ENCODE data around the gene ARL9. TPM values are rescaled to one million over a fixed set of nuclear protein-coding genes. Genes with fewer than 3 reads are reported as not detected.

Gene ARL9
- total and polyA plus RNA-seq, 9 of the 15 experiments (the other 6 are each of a cell fraction or from before 2014, with no cell fraction given): 0.10 to 0.15 (median 0.11) TPM; not detected in 6

- TF ChIP-seq ZNF511 (CRISPR knock-in tag; IDR thresholded peaks at IDR 0.05) (peak; percentile 72), ZNF586 (CRISPR knock-in tag; conservative IDR thresholded peaks at IDR 0.05) (no peak), RHOXF2B (CRISPR knock-in tag; conservative IDR thresholded peaks at IDR 0.05) (no peak), TCFL5 (CRISPR knock-in tag; conservative IDR thresholded peaks at IDR 0.05) (no peak), ZNF766 (CRISPR knock-in tag; conservative IDR thresholded peaks at IDR 0.05) (no peak), KLF6 (CRISPR knock-in tag; IDR thresholded peaks at IDR 0.05; ENCODE audit: borderline replicate concordance) (no peak), RBM17 (IDR thresholded peaks at IDR 0.05; ENCODE audit: borderline replicate concordance, low read depth, low read length) (no peak), SAFB2 (IDR thresholded peaks at IDR 0.05; ENCODE audit: borderline replicate concordance, low read depth, low read length, severe bottlenecking) (no peak), KLF13 (tag; IDR thresholded peaks at IDR 0.05; ENCODE audit: borderline replicate concordance, low read depth) (no peak), ZNF354B (CRISPR knock-in tag; IDR thresholded peaks at IDR 0.05) (no peak), FOXJ3 (CRISPR knock-in tag; IDR thresholded peaks at IDR 0.05) (no peak), MLLT1 (IDR thresholded peaks at IDR 0.05) (no peak), TRIM28 (IDR thresholded peaks at IDR 0.05) (0 out of 2 replicates have a peak, but pooled peaks have one; percentile 21), RBM25 (IDR thresholded peaks at IDR 0.05; ENCODE audit: low read depth, low read length, severe bottlenecking) (peak; percentile 85), NKRF (IDR thresholded peaks at IDR 0.05; ENCODE audit: borderline replicate concordance) (peak; percentile 31; the same call in 1 of the 2 replicates), ESRRA (IDR thresholded peaks at IDR 0.05; ENCODE audit: borderline replicate concordance, low read depth) (no peak), NR2C1 (IDR thresholded peaks at IDR 0.05) (peak; percentile 68), NR2C1 (tag; IDR thresholded peaks at IDR 0.05) (peak; percentile 77)
- TF ChIP-seq, protein P1, sequence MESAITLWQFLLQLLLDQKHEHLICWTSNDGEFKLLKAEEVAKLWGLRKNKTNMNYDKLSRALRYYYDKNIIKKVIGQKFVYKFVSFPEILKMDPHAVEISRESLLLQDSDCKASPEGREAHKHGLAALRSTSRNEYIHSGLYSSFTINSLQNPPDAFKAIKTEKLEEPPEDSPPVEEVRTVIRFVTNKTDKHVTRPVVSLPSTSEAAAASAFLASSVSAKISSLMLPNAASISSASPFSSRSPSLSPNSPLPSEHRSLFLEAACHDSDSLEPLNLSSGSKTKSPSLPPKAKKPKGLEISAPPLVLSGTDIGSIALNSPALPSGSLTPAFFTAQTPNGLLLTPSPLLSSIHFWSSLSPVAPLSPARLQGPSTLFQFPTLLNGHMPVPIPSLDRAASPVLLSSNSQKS (CRISPR knock-in tag; IDR thresholded peaks at IDR 0.05): no peak
- TF ChIP-seq, protein P2, sequence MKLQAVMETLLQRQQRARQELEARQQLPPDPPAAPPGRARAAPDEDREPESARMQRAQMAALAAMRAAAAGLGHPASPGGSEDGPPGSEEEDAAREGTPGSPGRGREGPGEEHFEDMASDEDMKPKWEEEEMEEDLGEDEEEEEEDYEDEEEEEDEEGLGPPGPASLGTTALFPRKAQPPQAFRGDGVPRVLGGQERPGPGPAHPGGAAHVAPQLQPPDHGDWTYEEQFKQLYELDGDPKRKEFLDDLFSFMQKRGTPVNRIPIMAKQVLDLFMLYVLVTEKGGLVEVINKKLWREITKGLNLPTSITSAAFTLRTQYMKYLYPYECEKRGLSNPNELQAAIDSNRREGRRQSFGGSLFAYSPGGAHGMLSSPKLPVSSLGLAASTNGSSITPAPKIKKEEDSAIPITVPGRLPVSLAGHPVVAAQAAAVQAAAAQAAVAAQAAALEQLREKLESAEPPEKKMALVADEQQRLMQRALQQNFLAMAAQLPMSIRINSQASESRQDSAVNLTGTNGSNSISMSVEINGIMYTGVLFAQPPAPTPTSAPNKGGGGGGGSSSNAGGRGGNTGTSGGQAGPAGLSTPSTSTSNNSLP (IDR thresholded peaks at IDR 0.05; ENCODE audit: borderline replicate concordance, low read depth, low read length): no peak
These were observed 24.9 kb downstream of the ARL9 start (continued) for GRCh38 chr4:56530269-56531148.

All from K562 (cell line).